Vagina (tissue), 2 donors: ENCODE data around the gene TCHP.

Experiments
- CTCF ChIP-seq, 3 experiments: fragments of 450-650 bp in 2 of 3; fragments of 200-600 bp in 1 of 3; sonication (generic) in 1 of 3; IDR thresholded peaks; one replicate each; pipeline ENCODE4 v1.5.1; 2017 to 2019; ENCODE audit warnings: antibody characterized with exemption in 3 of 3, mild to moderate bottlenecking in 2 of 3, moderate library complexity in 2 of 3
- POLR2A ChIP-seq, 2 donors: fragments of 450-650 bp; IDR thresholded peaks; one replicate each; pipeline ENCODE4 v1.6.1; 2017; ENCODE audit warnings: antibody characterized with exemption in 2 of 2, mild to moderate bottlenecking in 2 of 2, moderate library complexity in 2 of 2

- TF ChIP-seq CTCF (IDR thresholded peaks at IDR 0.05) (no peak), POLR2A (IDR thresholded peaks at IDR 0.05) (no peak)
Observed at GRCh38 chr12:109952160-109952858, 52.2 kb downstream of the TCHP start.
